Fibroblast of skin of right quadriceps (primary cell): ENCODE results near the gene RAB36.
A peak's percentile ranks its signal among the peaks of the same experiment; 100 is the strongest.

ENCODE experiments used
- DNase-seq: peaks from one replicate; pipeline ENCODE4 v3.0.0-alpha.2; 2013

RAB36 gene

GRCh38 chr22:23161029-23161428 lies 15.8 kb downstream of the RAB36 start:
- DNase-seq = no peak

GRCh38 chr22:23161574-23161973 lies 16.3 kb downstream of the RAB36 start:
- DNase-seq = no peak

- no peak for DNase-seq
Measured at GRCh38 chr22:23163665-23164064, 18.4 kb downstream of the RAB36 start.

- no peak for DNase-seq
Measured at GRCh38 chr22:23164091-23164490, 18.8 kb downstream of the RAB36 start.

- DNase-seq = no peak
Measured at GRCh38 chr22:23166042-23166831, 21.0 kb downstream of the RAB36 start.

GRCh38 chr22:23166841-23167616 lies 21.8 kb downstream of the RAB36 start:
- DNase-seq = no peak

GRCh38 chr22:23168391-23169042 lies 23.2 kb downstream of the RAB36 start:
- no peak for DNase-seq

GRCh38 chr22:23169043-23169406 lies 23.7 kb downstream of the RAB36 start:
- no peak for DNase-seq

- DNase-seq = no peak
Measured at GRCh38 chr22:23175817-23176644, 30.8 kb downstream of the RAB36 start.

- no peak for DNase-seq
Measured at GRCh38 chr22:23176645-23177027, 31.4 kb downstream of the RAB36 start.

GRCh38 chr22:23177197-23177596 lies 31.9 kb downstream of the RAB36 start:
- no peak for DNase-seq

GRCh38 chr22:23178512-23179254 lies 33.4 kb downstream of the RAB36 start:
- peak; percentile 42 for DNase-seq

GRCh38 chr22:23179381-23180299 lies 34.4 kb downstream of the RAB36 start:
- no peak for DNase-seq

- peak; percentile 65 for DNase-seq
Measured at GRCh38 chr22:23180301-23180892, 35.1 kb downstream of the RAB36 start, which contains the start of gene BCR. TSS of gene BCR (plus strand) at chr22:23180509. CDS start at chr22:23180961, 452 bp downstream.

- no peak for DNase-seq
Measured at GRCh38 chr22:23180893-23181720, 35.8 kb downstream of the RAB36 start.

GRCh38 chr22:23181721-23182308 lies 36.5 kb downstream of the RAB36 start:
- DNase-seq = no peak

GRCh38 chr22:23182309-23183060 lies 37.2 kb downstream of the RAB36 start:
- DNase-seq = peak; percentile 19

GRCh38 chr22:23183061-23183698 lies 37.9 kb downstream of the RAB36 start:
- DNase-seq = peak; percentile 36
